ENCODE results near the gene C14orf132. TPM values are rescaled to one million over a fixed set of nuclear protein-coding genes. Genes with fewer than 3 reads are reported as not detected.
"Not testable (repeated sequence)": the region's sequence is repeated elsewhere in the genome, so short reads cannot be mapped to it uniquely, and the experiment has no call there.

Gene C14orf132
- total RNA-seq, 3 donors from 2014 or later = 6.6 to 13.3 (median 10.8) TPM

GRCh38 chr14:96069421-96069820 is 30.3 kb downstream of the C14orf132 start:
- Histone ChIP-seq H3K36me3 (no peaks in the 10 kb centered on the region), H3K4me1 (no peaks in the 10 kb centered on the region), H3K9me3 (no peaks in the 10 kb centered on the region), H3K27me3 (no peaks in the 10 kb centered on the region), H3K4me3 (no peak overlapping the region), H3K27ac (no peak overlapping the region)
- peak in 1 of 2 donors; percentile 6 for DNase-seq (ENCODE audit: low spot score in 2 of 2)
- intact Hi-C loops (cut with DNase I; ENCODE audit: low total_unique reads) = no loop called here
- TF ChIP-seq POLR2AphosphoS5 (IDR thresholded peaks at IDR 0.05) = no peak
- no peak for TF ChIP-seq POLR2A (IDR thresholded peaks at IDR 0.05)
- TF ChIP-seq CTCF (IDR thresholded peaks at IDR 0.05) = no peak

DNA sequence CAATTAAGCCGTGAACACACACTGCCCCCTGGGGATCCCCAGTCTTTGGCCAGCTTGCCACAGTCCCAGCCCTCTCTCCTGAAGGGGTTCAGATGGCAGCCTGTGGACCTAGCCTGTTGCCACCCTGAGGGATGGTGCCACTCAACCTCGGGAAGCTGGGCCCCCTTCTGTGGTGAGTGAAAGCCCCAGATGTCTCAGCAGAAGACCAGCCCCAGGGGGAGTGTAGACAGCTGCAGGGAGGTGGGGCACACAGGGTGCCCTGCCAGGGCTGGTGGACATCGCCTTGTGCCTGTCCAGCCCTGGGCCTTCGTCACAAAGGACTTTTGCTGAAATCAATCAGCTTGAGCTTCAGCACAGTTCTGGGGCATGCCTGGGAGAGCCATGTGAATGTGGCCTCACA is 32.4 kb downstream of the C14orf132 start:
- peak in 1 of 2 donors; percentile 20 for DNase-seq (ENCODE audit: low spot score in 2 of 2)
- Histone ChIP-seq H3K9me3 (no peaks in the 10 kb centered on the region), H3K36me3 (no peaks in the 10 kb centered on the region), H3K27me3 (no peaks in the 10 kb centered on the region), H3K4me1 (no peaks in the 10 kb centered on the region), H3K4me3 (no peak overlapping the region), H3K27ac (no peak overlapping the region)
- intact Hi-C loops (cut with DNase I; ENCODE audit: low total_unique reads) = no loop called here
- TF ChIP-seq POLR2A (IDR thresholded peaks at IDR 0.05) (no peak), POLR2AphosphoS5 (IDR thresholded peaks at IDR 0.05) (no peak), CTCF (IDR thresholded peaks at IDR 0.05) (no peak)

- intact Hi-C loops (cut with DNase I; ENCODE audit: low total_unique reads) = no loop called here
- H3K4me1 ChIP-seq = no peaks in the 10 kb centered on the region
- TF ChIP-seq POLR2A (IDR thresholded peaks at IDR 0.05) (no peak), CTCF (IDR thresholded peaks at IDR 0.05) (no peak), POLR2AphosphoS5 (IDR thresholded peaks at IDR 0.05) (no peak)
- no peaks in the 10 kb centered on the region for H3K9me3 ChIP-seq
- no peak overlapping the region for H3K27ac ChIP-seq
- H3K36me3 ChIP-seq = no peaks in the 10 kb centered on the region
- no peaks in the 10 kb centered on the region for H3K27me3 ChIP-seq
- peak in 1 of 2 donors; percentile 20 for DNase-seq (ENCODE audit: low spot score in 2 of 2)
- no peak overlapping the region for H3K4me3 ChIP-seq
These were observed 32.9 kb downstream of the C14orf132 start for GRCh38 chr14:96072076-96072475.

- Histone ChIP-seq H3K27me3 (no peaks in the 10 kb centered on the region), H3K4me1 (no peaks in the 10 kb centered on the region), H3K9me3 (no peaks in the 10 kb centered on the region), H3K4me3 (no peak overlapping the region), H3K27ac (no peak overlapping the region), H3K36me3 (no peaks in the 10 kb centered on the region)
- TF ChIP-seq CTCF (IDR thresholded peaks at IDR 0.05) (no peak), POLR2A (IDR thresholded peaks at IDR 0.05) (no peak), POLR2AphosphoS5 (IDR thresholded peaks at IDR 0.05) (no peak)
- no peak for DNase-seq (ENCODE audit: low spot score in 2 of 2)
- intact Hi-C loops (cut with DNase I; ENCODE audit: low total_unique reads) = no loop called here
These were observed 33.6 kb downstream of the C14orf132 start for GRCh38 chr14:96072746-96073145.

DNA sequence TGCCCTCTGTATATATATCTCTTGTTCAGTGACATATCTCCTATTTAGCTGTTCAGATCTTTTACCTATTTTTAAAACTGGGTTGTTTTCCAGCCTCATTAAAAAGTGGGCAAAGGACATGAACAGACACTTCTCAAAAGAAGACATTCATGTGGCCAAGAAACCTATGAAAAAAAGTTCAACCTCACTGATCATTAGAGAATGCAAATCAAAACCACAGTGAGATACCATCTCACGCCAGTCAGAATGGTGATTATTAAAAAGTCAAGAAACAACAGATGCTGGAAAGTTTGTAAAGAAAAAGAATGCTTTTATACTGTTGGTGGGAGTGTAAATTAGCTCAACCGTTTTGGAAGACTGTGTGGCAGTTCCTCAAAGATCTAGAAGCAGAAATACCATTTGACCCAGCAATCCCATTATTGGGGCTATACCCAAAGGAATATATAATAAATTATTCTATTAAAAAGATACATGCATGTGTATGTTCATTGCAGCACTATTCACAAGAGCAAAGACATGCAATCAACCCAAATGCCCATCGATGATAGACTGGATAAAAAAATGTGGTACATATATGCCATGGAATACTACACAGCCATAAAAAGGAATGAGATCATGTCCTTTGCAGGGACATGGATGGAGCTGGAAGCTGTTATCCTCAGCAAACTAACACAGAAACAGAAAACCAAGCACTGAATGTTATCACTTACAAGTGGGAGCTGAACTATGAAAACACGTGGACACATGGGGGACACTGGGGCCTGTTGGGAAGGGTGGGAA is 34.3 kb downstream of the C14orf132 start:
- H3K27ac ChIP-seq; H3K9me3 ChIP-seq; H3K4me1 ChIP-seq; DNase-seq (ENCODE audit: low spot score in 2 of 2); intact Hi-C loops (cut with DNase I; ENCODE audit: low total_unique reads); H3K4me3 ChIP-seq; H3K27me3 ChIP-seq; H3K36me3 ChIP-seq: not testable (repeated sequence)
